K562 (cell line): ENCODE measurements around the gene XPNPEP3. TPM values are rescaled to one million over a fixed set of nuclear protein-coding genes. Genes with fewer than 3 reads are reported as not detected.

ENCODE experiments used
- HMBOX1 ChIP-seq: sonication (generic); IDR thresholded peaks from 2 replicates; pipeline ENCODE4 v1.6.1; 2016
- NR2F6 ChIP-seq: fragments of 450-650 bp; formaldehyde crosslinking; IDR thresholded peaks from 2 replicates; pipeline ENCODE4 v1.4.0; 2020; ENCODE audit warnings: mild to moderate bottlenecking
- SIN3A ChIP-seq, 2 experiments: fragments of 150-350 bp in 1 of 2; IDR thresholded peaks; 2 replicates each; pipeline ENCODE4 v1.6.1; 2011 to 2016; ENCODE audit warnings: borderline replicate concordance in 2 of 2, low read depth in 2 of 2, low read length in 2 of 2, mild to moderate bottlenecking in 2 of 2, moderate library complexity in 2 of 2; ENCODE audit not compliant: control insufficient read depth in 1 of 2
- SRSF7 ChIP-seq: fragments of 200-400 bp; formaldehyde crosslinking; optimal IDR thresholded peaks from 2 replicates; pipeline ENCODE3; 2017; ENCODE audit warnings: mild to moderate bottlenecking, low read depth, low read length
- TBL1XR1 ChIP-seq, 2 experiments: IDR thresholded peaks; 2 replicates each; pipeline ENCODE4 v1.6.1; 2012; ENCODE audit warnings: improper control_type of control experiment in 2 of 2, low read length in 2 of 2, mild to moderate bottlenecking in 1 of 2
- VEZF1 ChIP-seq: fragments of 200-800 bp; sonication (Bioruptor generic); IDR thresholded peaks from 2 replicates; pipeline ENCODE4 v1.6.1; 2017; ENCODE audit warnings: missing genetic modification characterization, missing compliant biosample characterization
- ZFX ChIP-seq: sonication (generic); formaldehyde crosslinking; IDR thresholded peaks from 2 replicates; pipeline ENCODE4 v1.8.0; 2022; ENCODE audit warnings: mild to moderate bottlenecking, missing genetic modification reagents, moderate library complexity
- ZNF407 ChIP-seq: fragments of 450-650 bp; IDR thresholded peaks from 2 replicates; pipeline ENCODE4 v1.6.1; 2016; ENCODE audit warnings: low read depth
- ZNF592 ChIP-seq: fragments of 450-650 bp; IDR thresholded peaks from 2 replicates; pipeline ENCODE4 v1.6.1; 2017; ENCODE audit warnings: antibody characterized with exemption, mild to moderate bottlenecking
- polyA plus RNA-seq, 8 experiments: library from polyadenylated mRNA; depleted of rRNA in 4 of 8; stranded (reverse) in 5 of 8; unstranded in 3 of 8; fragments of >200 nt; fragmentation: Nextera tagmentation in 2 of 8; fragmentation: Illumina TruSeq in 1 of 8; extraction: Ambion mirVana in 2 of 8; extraction: Trizol in 1 of 8; gene quantifications; 2 replicates each; pipeline versions ENCODE4 v1.2.1 to v1.2.3, GENCODE V29; 2011 to 2014; ENCODE audit warnings: inconsistent platforms in 1 of 8, missing spikeins in 1 of 8
- total RNA-seq, 7 experiments: library from RNA; depleted of rRNA in 6 of 7; stranded (reverse); fragments of >200 nt in 6 of 7; fragmentation: Illumina TruSeq in 2 of 7; extraction: Trizol in 2 of 7; gene quantifications; 2 replicates each; pipeline versions ENCODE4 v1.2.1 to v1.2.3, GENCODE V29; 2011 to 2021; ENCODE audit warnings: low replicate concordance in 1 of 7

The XPNPEP3 gene
- total and polyA plus RNA-seq, 9 of the 15 experiments (the other 6 are each of a cell fraction or from before 2014, with no cell fraction given): 9.1 to 22.6 (median 15.6) TPM

- TF ChIP-seq ZNF592 (peak; percentile 50; the same call in 1 of the 2 replicates), NR2F6 (no peak), TBL1XR1 (IDR thresholded peaks at IDR 0.05; ENCODE audit: low read length in 2 of 2) (no peak), VEZF1 (no peak), SIN3A (IDR thresholded peaks at IDR 0.05; ENCODE audit: borderline replicate concordance in 2 of 2, control insufficient read depth in 1 of 2, low read depth in 2 of 2, low read length in 2 of 2) (peak in 1 of 2 experiments; percentile 59; a peak in 1 of 4 replicates), ZNF407 (no peak), SRSF7 (no peak), HMBOX1 (peak; percentile 76; the same call in 1 of the 2 replicates), ZFX (CRISPR knock-in tag) (peak; percentile 51)
These were observed 95.1 kb downstream of the XPNPEP3 start (continued) for GRCh38 chr22:40951795-40952605.
